Ishikawa (cell line): ENCODE measurements around the gene HEATR1.

Experiments
- MAX ChIP-seq: IDR thresholded peaks from 2 replicates; pipeline ENCODE4 v1.6.1; 2012
- REST ChIP-seq: IDR thresholded peaks from 2 replicates; pipeline ENCODE4 v1.6.1; 2012; ENCODE audit warnings: low read depth, mild to moderate bottlenecking
- TAF1 ChIP-seq: IDR thresholded peaks from 2 replicates; pipeline ENCODE4 v1.6.1; 2012; ENCODE audit warnings: low read depth, mild to moderate bottlenecking

GRCh38 chr1:236568285-236568894 is 35.9 kb downstream of the HEATR1 start:
- TF ChIP-seq REST (no peak), MAX (no peak), TAF1 (no peak)
